Measurements from ENCODE around the gene HSPA2.
"Not testable (repeated sequence)": the region's sequence is repeated elsewhere in the genome, so short reads cannot be mapped to it uniquely, and the experiment has no call there.

The HSPA2 gene

DNA sequence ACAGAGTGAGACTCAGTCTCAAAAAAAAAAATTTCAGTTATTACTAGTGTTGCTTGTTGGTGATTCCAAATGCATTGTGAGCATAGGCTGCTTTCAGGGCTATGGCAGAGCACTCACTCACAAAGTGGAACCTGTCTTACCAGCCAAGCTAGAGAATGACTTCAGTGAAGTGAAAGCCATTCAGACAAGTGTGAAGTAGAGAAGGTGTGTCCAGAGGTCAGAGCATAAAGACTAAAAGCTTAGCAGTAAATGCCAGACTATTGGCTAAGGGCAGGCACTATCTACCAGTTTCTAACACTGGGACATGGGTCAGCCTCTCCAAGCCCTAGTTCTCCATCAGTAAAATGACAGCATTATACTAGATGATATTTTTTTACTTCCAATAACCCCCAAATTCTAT is 21.9 kb downstream of the HSPA2 start:
- Histone ChIP-seq H3K36me3 (no peaks in the 10 kb centered on the region), H3K4me3 (ENCODE audit: low read depth, low read length) (no peak overlapping the region), H3K4me1 (no peaks in the 10 kb centered on the region), H3K27me3 (no peaks in the 10 kb centered on the region), H3K9me3 (no peaks in the 10 kb centered on the region)
- DNase-seq, result no peak
- TF ChIP-seq, protein P1, sequence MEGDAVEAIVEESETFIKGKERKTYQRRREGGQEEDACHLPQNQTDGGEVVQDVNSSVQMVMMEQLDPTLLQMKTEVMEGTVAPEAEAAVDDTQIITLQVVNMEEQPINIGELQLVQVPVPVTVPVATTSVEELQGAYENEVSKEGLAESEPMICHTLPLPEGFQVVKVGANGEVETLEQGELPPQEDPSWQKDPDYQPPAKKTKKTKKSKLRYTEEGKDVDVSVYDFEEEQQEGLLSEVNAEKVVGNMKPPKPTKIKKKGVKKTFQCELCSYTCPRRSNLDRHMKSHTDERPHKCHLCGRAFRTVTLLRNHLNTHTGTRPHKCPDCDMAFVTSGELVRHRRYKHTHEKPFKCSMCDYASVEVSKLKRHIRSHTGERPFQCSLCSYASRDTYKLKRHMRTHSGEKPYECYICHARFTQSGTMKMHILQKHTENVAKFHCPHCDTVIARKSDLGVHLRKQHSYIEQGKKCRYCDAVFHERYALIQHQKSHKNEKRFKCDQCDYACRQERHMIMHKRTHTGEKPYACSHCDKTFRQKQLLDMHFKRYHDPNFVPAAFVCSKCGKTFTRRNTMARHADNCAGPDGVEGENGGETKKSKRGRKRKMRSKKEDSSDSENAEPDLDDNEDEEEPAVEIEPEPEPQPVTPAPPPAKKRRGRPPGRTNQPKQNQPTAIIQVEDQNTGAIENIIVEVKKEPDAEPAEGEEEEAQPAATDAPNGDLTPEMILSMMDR (IDR thresholded peaks at IDR 0.05; ENCODE audit: low read depth, low read length), result no peak

DNA sequence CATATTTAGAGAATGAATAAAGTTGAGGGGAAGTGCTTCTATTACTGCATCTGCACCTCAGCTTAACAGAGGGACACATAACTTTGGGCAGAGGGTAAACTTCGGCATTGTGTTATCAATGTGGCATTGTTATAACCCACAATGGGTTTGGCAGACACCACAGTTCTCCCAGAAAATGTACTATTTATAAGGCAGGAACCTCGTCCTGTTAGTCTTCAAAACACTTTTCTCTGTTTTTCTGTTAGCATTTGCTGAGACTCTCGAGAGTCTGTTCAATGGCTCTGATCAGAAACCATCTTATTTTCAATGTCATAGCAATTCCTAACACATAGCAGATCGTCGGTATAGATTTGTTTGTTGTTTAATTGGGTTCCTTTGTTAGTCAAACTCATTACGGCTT is 23.2 kb downstream of the HSPA2 start:
- no peaks in the 10 kb centered on the region for H3K36me3 ChIP-seq
- TF ChIP-seq, protein P1 (IDR thresholded peaks at IDR 0.05; ENCODE audit: low read depth, low read length), result no peak
- H3K27me3 ChIP-seq, result no peaks in the 10 kb centered on the region

DNA sequence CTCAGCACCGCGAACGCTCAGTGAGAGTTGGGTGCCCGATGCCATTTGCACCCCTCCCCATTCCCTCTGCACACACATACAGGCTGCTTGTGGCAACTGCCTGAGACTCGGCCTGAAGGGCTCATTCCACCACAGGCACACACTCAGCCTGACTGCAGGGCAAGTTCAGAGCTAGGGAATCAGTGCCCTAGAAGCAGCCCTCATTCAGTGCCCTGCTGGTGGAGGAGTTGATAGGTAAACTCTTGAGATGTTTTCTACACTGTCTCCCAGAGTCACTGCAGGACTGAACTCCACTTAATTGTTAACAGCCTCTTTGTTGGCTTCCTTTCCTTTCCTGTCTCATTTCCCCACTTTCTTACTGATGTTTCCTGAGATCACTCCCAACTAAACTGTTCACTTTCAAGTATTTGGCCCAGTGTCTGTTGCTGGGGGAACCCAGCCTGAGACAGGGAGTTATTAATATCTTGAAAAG is 26.1 kb downstream of the HSPA2 start:
- no peaks in the 10 kb centered on the region for H3K36me3 ChIP-seq
- no peaks in the 10 kb centered on the region for H3K27me3 ChIP-seq
- no peak for DNase-seq
- no peak overlapping the region for H3K4me3 ChIP-seq (ENCODE audit: low read depth, low read length)
- TF ChIP-seq, protein P1 (IDR thresholded peaks at IDR 0.05; ENCODE audit: low read depth, low read length), result no peak
- H3K4me1 ChIP-seq, result no peaks in the 10 kb centered on the region
- H3K9me3 ChIP-seq, result no peaks in the 10 kb centered on the region

More for the DNA sequence above, 23.2 kb downstream of the HSPA2 start:
- Histone ChIP-seq H3K4me1 (no peaks in the 10 kb centered on the region), H3K9me3 (no peaks in the 10 kb centered on the region), H3K4me3 (ENCODE audit: low read depth, low read length) (no peak overlapping the region)
- no peak for DNase-seq

DNA sequence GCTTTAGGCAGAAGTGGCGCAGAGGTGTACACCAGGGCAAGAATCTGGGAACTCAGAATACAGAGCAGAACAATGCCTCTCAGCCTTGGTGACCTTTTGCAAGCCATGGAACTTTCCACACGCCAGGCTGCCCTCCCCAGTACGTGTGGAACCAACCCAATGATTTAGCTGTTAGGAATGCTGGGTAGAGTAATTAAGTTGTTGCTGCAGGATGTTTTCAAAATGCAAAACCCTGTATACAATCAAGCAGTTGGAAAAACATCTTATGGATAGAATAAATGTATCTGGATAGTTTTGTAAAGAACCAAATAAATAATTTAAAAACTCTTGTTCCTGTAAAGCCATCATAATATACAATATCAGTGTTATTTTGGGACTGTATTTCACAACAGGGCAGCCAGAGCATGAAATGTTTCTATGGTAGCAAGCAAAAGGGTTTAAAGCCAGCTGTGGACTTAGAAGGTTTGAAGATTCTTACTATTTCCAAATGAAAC is 28.6 kb downstream of the HSPA2 start:
- no peaks in the 10 kb centered on the region for H3K4me1 ChIP-seq
- H3K36me3 ChIP-seq, result no peaks in the 10 kb centered on the region
- H3K4me3 ChIP-seq (ENCODE audit: low read depth, low read length), result no peak overlapping the region
- TF ChIP-seq, protein P1 (IDR thresholded peaks at IDR 0.05; ENCODE audit: low read depth, low read length), result no peak
- no peak for DNase-seq
- no peaks in the 10 kb centered on the region for H3K27me3 ChIP-seq
- no peaks in the 10 kb centered on the region for H3K9me3 ChIP-seq

DNA sequence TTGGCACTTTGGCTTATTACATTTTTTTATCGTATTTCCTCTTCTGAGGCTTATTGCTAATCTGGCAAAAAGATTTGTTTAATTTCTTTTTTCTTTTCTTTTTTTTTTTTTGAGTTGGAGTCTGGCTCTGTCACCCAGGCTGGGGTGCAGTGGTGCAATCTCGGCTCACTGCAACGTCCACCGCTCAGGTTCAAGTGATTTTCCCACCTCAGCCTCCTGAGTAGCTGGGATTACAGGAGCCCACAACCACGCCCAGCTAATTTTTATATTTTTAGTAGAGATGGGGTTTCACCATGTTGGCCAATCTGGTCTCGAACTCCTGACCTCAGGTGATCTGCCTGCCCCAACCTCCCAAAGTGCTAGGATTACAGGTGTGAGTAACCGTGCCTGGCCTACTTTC is 29.1 kb downstream of the HSPA2 start:
- not testable (repeated sequence) for H3K27me3 ChIP-seq; H3K4me1 ChIP-seq; H3K9me3 ChIP-seq; DNase-seq; H3K4me3 ChIP-seq (ENCODE audit: low read depth, low read length); H3K36me3 ChIP-seq

DNA sequence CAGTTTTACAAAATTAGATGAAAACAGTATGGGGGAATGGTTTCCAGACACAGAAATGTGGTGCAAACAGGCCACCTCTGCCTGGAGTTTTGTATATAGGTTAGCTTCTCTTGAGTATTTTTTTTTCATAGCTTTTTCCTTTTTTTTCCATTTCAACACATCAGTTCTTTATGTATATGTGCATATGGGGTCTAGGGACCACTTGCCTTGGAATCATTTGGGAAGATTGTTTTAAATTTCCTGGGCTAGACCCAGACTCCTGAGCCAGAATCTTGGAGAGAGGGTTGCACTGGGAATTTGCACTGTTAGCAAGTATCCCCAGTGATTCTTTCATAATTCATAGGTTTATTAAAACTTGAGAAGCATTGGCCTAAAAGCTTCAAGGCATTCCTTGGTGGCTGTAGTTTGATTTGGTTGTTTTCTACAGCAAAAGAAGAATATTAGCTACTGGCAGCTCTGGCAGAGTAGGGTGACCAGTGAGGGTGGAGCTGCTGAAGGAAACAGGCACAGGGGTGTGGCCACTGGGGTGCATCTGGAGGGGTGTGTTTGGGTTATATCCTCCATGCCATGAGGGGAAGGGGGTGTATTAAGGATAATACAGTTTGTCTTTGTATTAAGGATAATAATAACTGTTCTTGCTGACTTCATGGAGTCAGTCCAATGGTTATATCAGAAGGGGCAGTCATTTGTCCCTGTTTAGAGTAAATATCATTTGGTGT is 32.0 kb downstream of the HSPA2 start:
- no peaks in the 10 kb centered on the region for H3K36me3 ChIP-seq
- no peaks in the 10 kb centered on the region for H3K4me1 ChIP-seq
- no peaks in the 10 kb centered on the region for H3K27me3 ChIP-seq
- DNase-seq, result no peak
- TF ChIP-seq, protein P1 (IDR thresholded peaks at IDR 0.05; ENCODE audit: low read depth, low read length), result no peak
- no peak overlapping the region for H3K4me3 ChIP-seq (ENCODE audit: low read depth, low read length)
- no peaks in the 10 kb centered on the region for H3K9me3 ChIP-seq
